Islet of Langerhans (tissue), 1 donor: ENCODE data around the gene GART.

ENCODE experiments used
- FAIRE-seq: peaks from one replicate; lab custom pipeline; 2011; peaks lifted over from hg19 to GRCh38; lab: Jason Lieb, UNC

Gene GART

DNA sequence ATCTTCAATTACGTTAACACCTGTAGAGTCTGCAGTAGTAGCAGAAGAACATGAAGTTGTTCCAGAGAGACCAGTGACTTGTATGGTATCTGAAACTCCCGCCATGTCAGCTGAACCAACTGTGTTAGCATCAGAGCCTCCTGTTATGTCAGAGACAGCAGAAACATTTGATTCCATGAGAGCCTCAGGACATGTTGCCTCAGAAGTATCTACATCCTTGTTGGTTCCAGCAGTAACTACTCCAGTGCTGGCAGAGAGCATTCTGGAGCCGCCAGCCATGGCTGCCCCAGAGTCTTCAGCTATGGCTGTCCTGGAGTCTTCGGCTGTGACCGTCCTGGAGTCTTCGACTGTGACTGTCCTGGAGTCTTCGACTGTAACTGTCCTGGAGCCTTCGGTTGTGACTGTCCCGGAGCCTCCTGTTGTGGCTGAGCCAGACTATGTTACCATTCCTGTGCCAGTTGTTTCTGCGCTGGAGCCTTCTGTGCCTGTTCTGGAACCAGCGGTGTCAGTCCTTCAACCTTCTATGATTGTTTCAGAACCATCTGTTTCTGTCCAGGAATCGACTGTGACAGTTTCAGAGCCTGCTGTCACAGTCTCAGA lies 11.2 kb upstream of the GART start:
- FAIRE-seq: no peak

DNA sequence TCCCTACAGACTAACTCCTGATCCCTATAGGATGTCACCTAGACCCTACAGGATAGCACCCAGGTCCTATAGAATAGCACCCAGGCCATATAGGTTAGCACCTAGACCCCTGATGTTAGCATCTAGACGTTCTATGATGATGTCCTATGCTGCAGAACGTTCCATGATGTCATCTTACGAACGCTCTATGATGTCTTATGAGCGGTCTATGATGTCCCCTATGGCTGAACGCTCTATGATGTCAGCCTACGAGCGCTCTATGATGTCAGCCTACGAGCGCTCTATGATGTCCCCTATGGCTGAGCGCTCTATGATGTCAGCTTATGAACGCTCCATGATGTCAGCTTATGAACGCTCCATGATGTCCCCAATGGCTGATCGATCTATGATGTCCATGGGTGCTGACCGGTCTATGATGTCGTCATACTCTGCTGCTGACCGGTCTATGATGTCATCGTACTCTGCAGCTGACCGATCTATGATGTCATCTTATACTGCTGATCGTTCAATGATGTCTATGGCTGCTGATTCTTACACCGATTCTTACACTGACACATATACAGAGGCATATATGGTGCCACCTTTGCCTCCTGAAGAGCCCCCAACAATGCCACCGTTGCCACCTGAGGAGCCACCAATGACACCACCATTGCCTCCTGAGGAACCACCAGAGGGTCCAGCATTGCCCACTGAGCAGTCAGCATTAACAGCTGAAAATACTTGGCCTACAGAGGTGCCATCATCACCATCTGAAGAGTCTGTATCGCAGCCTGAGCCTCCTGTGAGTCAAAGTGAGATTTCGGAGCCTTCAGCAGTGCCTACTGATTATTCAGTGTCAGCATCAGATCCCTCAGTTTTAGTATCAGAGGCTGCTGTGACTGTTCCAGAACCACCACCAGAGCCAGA lies 10.4 kb upstream of the GART start:
- FAIRE-seq: no peak

DNA sequence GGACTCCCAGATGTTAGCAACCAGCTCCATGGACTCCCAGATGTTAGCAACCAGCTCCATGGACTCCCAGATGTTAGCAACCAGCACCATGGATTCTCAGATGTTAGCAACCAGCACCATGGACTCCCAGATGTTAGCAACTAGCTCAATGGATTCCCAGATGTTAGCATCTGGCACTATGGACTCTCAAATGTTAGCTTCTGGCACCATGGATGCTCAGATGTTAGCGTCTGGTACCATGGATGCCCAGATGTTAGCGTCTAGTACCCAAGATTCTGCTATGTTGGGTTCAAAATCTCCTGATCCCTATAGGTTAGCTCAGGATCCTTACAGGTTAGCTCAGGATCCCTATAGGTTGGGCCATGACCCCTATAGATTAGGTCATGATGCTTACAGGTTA lies 9.7 kb upstream of the GART start:
- FAIRE-seq: no peak

DNA sequence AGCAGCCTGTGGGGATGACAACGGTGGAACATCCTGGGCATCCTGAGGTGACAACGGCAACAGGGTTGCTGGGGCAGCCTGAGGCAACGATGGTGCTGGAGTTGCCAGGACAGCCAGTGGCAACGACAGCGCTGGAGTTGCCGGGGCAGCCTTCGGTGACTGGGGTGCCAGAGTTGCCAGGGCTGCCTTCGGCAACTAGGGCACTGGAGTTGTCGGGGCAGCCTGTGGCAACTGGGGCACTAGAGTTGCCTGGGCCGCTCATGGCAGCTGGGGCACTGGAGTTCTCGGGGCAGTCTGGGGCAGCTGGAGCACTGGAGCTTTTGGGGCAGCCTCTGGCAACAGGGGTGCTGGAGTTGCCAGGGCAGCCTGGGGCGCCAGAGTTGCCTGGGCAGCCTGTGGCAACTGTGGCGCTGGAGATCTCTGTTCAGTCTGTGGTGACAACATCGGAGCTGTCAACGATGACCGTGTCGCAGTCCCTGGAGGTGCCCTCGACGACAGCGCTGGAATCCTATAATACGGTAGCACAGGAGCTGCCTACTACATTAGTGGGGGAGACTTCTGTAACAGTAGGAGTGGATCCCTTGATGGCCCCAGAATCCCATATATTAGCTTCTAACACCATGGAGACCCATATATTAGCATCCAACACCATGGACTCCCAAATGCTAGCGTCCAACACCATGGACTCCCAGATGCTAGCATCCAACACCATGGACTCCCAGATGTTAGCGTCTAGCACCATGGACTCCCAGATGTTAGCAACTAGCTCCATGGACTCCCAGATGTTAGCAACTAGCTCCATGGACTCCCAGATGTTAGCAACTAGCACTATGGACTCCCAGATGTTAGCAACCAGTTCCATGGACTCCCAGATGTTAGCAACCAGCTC lies 9.1 kb upstream of the GART start:
- FAIRE-seq: no peak

DNA sequence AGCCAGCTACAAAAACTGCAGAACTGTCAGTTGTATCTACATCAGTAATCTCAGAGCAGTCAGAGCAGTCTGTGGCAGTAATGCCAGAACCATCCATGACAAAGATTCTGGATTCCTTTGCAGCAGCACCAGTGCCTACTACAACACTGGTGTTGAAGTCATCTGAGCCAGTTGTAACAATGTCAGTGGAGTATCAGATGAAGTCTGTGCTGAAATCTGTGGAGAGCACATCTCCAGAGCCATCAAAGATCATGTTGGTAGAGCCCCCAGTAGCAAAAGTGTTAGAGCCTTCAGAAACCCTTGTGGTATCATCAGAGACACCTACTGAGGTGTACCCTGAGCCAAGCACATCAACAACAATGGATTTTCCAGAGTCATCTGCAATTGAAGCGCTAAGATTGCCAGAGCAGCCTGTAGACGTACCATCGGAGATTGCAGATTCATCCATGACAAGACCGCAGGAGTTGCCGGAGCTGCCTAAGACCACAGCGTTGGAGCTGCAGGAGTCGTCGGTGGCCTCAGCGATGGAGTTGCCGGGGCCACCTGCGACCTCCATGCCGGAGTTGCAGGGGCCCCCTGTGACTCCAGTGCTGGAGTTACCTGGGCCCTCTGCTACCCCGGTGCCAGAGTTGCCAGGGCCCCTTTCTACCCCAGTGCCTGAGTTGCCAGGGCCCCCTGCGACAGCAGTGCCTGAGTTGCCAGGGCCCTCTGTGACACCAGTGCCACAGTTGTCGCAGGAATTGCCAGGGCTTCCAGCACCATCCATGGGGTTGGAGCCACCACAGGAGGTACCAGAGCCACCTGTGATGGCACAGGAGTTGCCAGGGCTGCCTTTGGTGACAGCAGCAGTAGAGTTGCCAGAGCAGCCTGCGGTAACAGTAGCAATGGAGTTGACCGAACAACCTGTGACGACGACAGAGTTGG lies 8.2 kb upstream of the GART start:
- FAIRE-seq: no peak

DNA sequence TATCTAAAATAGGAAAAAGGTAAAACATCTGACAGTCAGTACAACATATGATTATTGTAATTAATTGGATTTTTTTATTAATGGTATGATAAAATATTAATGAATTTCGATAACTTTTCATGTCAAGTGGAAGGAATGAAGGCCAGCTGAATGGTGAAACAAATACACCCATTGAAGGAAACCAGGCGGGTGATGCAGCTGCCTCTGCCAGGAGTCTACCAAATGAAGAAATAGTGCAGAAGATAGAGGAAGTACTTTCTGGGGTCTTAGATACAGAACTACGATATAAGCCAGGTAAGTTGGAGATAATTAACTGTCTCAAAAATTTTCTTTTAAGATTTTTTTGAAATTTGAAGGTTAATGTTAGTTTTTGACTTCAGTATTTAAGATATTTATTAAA lies 4.2 kb upstream of the GART start:
- FAIRE-seq: no peak

DNA sequence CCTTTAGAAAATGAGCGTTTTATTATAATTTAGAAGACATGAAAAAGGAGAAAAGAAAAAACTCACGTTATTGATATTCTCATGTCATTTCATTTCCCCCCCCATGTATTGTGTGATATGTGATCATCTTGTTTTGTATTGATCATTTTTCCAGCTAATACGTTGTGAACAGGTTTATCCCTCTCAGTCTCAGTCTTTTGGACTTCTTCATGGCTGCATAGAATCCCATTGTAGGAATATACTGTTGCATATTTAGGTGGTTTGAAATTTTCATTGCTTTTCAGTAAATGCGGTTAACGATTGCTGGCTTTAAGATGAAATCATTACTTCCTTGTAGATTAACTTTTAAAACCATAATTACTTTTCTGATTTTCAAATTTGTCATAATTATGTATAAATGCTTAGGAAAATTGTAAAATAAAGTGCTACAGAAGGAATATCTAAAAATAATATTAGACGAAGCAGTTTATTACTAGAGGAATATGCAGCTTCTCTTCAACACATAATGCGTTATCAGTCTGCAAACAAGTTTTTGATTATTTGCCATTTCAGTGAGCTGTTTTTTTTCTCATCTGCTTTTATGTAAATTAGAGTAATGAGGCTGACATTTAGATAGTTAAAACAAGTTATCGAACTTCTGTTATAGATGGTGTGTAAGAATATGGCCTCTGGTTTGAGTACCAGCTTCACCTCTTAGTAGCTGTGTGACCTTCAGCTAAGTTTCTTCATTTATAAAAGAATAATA lies 2.7 kb upstream of the GART start:
- FAIRE-seq: no peak

DNA sequence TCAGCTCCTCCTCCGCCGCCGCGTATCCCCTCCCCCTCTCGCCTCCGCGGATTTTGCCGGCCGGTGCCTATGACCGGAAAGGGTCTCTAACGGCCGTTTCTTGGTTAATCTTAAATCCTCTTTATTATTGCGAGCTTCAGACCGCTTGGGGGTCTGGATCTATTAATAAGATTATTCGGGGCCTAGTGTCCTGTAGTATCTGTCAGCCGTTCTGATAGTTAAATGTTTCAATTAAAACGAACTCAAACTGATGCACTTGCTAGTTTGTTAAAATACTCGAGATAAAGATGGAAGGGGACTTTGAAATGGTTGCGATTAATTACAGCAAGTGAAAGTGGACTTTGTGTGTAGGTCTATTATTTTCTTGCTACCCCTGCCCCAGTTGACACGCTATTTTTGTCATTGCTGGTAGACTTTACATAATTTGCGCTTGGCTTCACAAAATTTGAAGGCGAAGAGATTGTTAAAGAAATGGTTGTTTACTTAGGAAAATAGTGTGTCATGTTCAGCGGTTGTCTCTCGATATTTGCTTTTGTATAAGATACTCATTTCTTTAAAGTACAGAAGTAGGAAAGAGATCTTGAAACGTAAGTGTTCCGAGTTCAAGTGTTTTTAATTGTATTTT lies 1.7 kb upstream of the GART start:
- no peak for FAIRE-seq

DNA sequence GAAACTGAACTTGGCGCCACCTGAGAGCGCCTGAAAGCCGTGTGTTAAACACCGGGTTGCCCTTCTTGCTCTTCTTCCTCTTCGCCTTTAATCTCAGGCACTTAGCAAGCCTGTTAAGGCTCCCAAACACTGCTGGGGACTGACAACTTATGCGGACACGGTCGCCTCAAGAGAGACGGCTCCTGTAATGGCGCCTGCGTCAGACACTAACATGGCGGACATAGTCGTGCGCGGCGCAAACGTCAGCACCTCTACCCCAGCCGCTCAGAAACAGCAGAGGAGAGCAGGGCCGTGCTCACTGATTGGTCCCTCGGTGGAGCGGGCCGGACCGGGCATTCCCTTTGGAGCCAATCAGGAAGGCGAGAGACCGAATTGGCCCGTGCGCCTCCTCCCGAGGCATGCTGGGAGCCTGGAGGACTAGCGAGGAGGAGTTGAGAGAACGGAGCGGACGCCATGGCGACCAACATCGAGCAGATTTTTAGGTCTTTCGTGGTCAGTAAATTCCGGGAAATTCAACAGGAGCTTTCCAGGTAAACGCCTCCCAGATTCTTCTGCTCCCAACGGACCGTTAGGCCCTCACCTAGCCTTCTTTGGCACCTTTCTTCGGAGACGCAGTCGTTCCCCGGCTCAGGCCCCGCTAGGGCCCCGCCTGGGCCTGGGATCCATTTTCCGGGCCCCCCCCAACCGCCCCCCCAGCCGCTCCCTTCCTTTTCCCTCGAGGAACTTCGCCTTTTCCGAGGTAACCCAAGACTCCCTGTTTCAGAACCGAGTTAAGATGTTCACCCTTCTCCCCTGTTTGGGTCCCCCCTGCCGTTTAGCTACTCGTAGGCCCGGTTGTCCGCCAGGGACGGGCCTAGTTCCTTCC lies 955 bp upstream of the GART start, which contains the start of gene SON:
Gene SON, plus strand, starts transcription at position 399 of the 865 bp plus-strand sequence. Its CDS starts 55 bp downstream, at position 454.
- FAIRE-seq: peak; percentile 27

DNA sequence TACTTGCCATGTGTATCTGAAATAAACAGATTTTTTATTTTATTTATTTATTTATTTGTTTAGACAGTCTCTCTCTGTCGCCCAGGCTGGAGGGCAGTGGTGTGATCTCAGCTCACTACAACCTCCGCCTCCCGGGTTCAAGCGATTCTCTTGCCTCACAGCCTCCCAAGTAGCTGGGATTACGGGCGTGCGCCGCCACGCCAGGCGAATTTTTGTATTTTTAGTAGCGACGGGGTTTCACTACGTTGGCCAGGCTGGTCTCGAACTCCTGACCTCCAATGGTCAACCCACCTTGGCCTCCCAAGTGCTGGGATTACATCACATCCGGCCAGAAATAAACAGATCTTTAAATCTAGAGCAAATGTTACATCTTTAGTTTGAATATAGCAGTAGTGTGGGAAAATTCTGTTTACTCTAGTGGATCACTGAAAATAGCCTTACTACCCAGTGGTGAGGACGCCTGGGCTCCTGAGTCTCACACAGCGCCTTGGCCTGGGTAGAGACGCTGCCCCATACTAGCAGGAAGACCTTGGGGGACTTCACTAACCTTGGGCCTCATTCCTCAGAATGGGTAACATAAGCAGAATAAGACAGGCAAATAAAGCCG lies 709 bp downstream of the GART start:
- no peak for FAIRE-seq

DNA sequence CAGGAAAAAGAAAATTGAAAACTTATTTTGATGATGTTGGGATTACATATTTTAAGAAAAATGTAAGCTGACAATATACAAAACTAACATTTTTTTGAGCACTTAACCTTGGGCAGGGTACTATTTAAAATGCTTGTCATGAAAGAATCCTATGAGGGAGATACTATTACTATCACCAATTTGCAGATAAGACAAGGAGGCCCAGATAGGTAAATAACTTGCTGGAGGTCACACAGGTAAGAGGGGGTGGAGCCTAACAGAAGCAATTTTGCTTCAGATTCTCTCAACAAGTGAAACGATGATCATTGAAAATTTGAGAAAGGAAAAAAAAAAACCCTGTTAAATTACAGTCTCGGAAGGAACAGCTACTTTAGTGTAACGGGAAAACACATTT lies 1.2 kb downstream of the GART start:
- no peak for FAIRE-seq

DNA sequence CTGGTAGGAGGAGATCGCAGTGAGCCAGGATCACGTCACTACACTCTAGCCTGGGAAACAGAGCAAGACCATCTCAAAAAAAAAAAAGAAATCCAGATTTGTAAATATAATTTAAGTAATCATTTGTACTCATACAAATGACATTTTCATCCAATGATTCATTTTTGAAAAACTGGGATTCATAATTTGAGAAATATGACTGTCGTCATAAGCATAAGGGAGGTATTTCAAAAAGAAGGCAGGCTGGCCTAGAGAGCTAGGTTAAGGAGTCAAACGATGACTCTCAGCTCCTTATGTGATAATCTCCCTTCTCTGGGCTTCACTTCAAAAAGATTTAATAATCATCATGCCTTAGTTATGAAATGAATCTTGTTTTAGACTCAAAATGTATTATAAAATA lies 2.3 kb downstream of the GART start:
- no peak for FAIRE-seq

DNA sequence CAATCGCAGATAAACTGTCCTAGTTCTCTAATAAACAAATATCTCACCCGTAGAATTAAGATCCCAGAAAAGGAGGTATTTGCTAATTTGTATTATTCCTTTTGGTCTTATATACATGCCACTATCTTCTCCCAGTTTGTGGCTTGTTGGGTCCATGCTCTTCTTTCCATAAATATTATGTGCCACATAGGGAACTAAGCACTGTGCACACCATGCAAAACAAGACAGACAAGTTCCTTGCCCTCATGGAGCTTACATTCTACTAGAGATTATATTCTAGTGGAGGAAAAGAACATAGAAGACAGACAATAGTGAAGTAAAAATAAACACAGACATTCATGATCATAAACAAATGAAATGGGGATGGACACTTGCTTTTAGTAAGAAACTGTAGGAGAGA lies 4.7 kb downstream of the GART start:
- FAIRE-seq: no peak

DNA sequence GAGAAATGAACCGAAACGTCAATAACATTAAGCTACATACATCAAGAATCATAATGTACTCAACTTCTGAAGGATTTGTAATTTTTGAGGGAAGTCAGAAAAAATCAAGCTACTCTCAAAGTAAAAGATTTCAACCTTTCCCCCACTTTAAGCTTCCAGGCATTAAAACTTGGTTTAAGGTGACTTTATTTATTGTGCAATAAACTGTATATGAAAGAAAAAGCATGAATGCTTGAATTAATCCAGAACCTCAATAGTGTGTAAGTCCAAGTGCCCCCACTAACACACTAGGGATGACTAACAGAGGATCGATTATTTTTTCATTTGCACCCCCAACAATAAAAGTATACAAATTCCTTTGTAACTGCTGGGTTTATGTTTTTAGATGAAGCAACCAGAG lies 10.9 kb downstream of the GART start:
- no peak for FAIRE-seq

DNA sequence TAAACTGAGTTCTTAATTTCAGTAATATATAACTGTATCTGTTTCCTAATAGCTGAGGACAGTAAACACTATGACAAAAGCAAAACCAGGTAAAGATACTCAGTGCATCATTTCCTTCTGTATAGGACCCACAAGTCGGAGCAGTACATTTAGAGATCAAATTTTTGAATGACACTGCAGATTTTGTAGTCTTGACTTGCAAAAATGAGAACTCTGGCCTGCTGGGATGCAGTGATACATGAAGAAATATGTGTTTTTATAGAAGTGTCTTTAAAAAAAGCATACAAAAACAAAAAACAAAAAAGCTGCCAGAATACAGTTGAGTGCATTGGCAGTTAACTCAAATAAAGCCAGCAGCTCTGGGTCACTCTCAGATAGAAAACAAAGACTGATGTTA lies 19.0 kb downstream of the GART start:
- FAIRE-seq: peak; percentile 33

DNA sequence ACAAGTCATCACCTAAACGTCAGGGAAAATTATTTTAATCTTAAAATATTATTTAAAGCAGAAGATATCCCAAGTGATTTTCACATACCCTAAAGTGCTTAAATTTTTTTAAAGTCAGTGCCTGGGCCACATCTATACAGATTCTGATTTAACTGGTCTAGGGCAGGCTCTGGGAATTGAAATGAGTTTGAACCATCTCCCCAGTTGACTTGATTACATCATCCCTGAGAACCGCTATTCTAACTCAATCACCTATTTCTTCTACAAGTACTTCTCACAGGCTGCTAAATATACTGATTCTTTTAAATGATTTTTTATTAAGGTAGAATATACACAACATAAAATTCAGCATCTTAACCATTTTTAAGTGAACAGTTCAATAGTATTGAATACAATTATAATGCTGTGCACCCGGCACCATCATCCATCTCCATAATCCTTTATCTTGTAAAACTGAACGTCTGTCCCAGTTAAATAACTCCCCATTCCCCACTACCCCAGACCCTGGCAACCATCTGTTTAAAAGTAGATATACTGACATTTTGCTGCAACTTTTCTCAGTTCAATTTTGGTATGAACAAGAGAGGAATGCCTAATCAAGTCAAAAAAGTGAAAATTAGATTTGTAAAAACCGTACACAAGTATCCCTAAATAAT lies 19.5 kb downstream of the GART start:
- no peak for FAIRE-seq

DNA sequence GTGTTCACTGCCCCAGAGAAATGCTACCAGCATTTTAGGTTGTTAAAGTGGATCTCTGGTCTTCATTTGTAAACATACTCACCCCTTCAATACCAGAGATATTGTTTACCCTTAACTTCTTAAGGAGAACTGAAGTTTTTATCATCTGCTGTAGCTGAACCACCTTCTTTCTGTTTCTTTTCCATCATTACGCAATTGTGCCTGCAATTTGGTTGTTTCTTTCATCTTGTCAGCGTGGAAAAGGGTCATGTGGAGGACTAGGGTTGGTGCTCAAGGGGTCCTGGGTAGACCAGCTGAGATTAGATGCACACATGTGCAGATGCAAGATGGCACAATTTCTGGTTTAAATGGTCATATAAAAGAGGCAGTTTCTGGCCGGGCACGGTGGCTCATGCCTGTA lies 23.0 kb downstream of the GART start:
- no peak for FAIRE-seq

DNA sequence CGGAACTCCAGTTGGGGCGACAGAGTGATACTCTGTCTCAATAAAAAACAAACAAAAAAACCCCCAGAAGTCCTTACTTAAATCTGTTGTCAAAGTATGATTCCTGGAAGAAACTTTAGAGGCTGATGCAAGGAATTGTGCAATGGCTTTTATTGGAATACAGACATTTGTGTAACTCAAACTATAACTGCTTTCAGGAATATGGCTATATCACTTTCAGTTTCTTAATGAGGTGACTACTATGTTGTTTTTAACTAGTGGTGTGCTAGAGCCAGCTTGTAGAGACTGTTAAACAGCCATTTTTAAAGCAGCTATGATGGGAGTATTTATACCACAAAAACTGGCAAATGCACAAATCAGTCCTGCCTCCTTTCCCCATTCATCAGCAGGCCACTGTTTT lies 27.7 kb downstream of the GART start:
- no peak for FAIRE-seq

DNA sequence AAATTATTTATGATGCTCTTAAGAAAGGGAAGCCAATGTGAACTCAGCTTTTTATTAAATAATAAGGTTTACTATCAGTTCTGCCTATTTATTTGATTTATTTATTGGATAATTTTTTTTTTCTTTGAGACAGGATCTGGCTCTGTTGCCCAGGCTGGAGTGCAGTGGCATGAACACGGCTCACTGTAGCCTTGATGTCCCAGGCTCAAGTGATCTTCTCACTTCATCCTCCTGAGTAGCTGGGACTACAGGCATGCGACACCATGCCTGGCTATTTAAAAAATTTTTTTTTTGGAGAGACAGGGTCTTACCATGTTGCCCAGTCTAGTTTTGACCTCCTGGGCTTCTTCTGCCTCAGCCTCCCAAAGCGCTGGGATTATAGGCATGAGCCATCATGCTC lies 29.4 kb downstream of the GART start:
- no peak for FAIRE-seq
